Measurements from ENCODE around the gene CDC42EP4. TPM values are rescaled to one million over a fixed set of nuclear protein-coding genes. Genes with fewer than 3 reads are reported as not detected.

Gene CDC42EP4, protein sequence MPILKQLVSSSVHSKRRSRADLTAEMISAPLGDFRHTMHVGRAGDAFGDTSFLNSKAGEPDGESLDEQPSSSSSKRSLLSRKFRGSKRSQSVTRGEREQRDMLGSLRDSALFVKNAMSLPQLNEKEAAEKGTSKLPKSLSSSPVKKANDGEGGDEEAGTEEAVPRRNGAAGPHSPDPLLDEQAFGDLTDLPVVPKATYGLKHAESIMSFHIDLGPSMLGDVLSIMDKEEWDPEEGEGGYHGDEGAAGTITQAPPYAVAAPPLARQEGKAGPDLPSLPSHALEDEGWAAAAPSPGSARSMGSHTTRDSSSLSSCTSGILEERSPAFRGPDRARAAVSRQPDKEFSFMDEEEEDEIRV
- total RNA-seq = 41.3 TPM
- long read RNA-seq, transcript CDC42EP4-205 (2 exons, 1,022 nt) = minor isoform, 9 of 99 reads
- long read RNA-seq, transcript CDC42EP4-201 (2 exons, 3,272 nt) = major isoform, 49 of 99 reads
- long read RNA-seq, partial matches to known transcripts = 36 of 99 reads
- long read RNA-seq, other reads (novel, unspliced or antisense) = 5 of 99 reads

DNA sequence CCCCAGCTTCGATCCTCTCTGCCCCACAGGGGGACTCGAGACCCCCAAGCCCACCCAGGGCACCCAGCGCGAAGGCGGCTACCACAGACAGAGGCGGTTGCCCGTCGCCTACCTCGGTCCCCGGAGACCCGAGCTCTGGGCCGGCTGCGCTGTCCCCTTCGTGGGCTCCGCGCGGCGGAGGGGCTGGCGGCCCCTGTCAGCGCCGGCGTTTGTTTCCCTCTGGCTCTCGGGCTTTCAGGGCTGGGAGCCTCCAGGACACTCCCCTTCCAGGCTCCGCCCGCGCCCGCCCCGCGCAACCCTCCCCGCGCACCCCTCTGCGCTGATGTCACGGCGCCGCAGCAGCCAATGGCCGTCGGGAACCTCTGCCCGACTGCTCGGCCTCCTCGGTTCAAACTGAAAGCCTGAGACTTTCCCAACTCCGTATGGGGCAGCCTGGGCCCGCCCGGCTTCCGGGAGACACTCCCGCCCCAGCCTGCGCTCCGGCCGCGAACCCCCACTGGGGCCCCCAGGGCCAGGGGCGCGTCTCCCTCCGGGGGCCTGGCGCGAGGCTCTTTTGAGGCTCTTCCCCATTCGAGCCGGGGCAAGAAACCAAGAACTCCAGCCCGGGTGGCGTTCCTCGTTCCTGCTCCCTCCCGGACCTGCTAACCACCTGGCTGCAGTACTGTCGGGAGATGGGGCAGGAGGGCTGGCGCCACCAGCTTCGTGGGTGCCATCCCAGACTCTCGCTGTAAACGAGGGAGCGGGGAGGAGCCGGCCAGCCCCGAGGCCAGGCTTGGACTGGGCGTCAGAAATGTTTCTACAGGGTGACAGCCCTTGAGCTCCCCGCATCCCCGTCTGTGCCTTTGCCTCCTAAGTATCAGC lies at the start of gene CDC42EP4:
Gene CDC42EP4, minus strand, starts transcription at position 221 of the 861 bp plus-strand sequence. CDS start 25,501 bp downstream, outside the sequence.
- DNase-seq (ENCODE audit: low spot score) = peak; percentile 99
- intact Hi-C loops (cut with DNase I) = loop anchor here (5.0 to 10.0 kb wide), 4 partner anchors 35 to 453 kb away; no protein-coding TSS in a partner anchor

DNA sequence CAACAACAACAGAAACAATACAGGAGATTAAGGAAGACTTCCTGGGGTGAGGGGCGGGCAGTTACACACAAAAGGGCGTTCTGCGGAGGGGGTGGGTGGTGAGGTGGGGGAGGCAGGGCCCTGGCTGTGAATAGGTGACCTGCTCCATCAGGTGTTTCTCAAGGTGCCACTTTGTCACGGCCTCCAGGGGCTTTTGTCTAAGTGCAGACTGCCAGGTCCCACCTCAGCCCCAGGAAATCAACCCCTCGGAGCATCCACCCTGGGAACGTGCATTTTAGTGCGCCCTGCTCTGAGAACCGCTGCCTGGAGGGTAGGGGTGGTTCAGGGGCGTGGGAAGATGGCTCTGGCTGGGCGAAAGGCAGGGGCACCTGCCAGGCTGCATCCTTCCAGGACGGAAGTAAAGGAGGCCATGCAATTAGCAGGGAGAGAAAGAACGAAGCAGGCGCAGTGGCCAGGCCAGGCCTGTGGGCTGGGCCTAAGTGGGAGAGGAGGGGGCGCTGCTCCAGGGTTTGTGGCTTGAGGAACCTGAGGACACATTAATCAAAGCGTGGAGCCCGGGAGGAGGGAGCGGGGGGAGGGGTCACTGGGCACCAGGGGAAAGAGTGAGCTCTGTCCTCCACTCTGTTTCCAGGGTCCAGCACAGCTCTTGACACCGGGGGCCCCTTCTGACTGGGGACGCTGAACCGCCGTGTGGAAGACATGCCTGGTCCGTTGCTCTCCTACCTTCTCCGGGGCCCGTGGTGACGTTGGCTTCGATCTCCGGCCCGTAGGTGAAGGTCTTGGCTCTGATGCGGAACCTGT lies 49.4 kb upstream of the CDC42EP4 start:
- intact Hi-C loops (cut with DNase I) = no loop called here
- DNase-seq (ENCODE audit: low spot score) = no peak

DNA sequence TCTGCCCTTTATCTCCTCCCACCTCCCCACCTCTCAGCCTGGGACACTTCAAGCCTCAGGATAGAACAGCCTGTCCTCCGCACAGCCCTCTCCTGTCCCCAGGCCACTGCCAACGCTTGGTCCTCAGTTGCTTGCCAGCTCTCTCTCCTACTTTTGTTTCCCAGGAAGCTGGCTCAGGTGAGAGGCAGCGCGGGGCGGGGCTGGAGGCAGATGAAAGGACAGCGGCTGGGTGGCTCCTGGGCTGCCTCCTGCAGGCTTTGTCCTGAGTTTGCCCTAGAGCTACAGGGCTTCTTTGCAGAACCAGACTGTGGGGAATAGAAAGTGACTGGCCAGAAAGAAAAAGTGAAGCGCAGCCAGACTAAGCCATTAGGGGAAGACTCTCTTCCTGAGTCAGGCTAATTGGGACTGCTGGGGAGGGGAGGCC lies 48.2 kb upstream of the CDC42EP4 start:
- DNase-seq (ENCODE audit: low spot score) = no peak
- intact Hi-C loops (cut with DNase I) = no loop called here

DNA sequence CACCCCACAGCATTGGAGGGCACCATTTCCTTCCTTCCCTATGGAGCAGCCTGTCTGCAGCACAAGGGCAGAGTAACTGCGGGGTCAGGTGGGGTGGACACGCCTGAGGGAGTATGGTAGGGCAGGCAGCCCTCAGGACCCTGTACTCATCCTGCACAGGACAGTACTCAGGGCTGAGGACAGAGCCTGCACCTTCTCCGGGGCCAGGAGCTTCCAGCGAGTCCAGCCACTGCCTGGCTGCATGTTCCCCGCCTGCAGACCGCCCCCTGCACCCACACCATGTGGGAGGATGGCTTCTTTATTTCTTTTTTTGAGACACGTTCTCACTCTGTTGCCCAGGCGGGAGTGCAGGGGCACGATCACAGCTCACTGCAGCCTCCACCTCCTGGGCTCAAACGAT lies 47.6 kb upstream of the CDC42EP4 start:
- no peak for DNase-seq (ENCODE audit: low spot score)
- intact Hi-C loops (cut with DNase I) = no loop called here

DNA sequence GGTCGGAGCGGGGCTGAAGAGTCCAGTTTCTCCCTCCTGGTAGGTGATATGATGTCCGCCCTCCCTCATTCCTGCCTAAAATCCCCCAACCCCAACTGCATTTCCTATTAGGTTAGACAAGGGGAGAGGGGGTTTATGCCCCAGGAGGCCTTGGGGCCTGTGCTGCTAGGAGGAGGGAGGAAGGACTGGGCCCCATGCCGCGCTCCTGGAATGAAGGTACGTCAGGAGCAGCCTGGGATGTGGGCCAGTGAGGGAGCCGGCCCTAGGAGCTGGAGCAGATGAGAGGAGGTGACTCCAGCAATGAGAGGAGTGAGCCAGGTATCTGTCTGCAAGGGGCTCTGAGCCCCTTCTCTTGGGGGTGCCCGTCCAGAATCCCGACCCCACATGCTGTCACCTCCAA lies 46.9 kb upstream of the CDC42EP4 start:
- no peak for DNase-seq (ENCODE audit: low spot score)
- intact Hi-C loops (cut with DNase I) = no loop called here

DNA sequence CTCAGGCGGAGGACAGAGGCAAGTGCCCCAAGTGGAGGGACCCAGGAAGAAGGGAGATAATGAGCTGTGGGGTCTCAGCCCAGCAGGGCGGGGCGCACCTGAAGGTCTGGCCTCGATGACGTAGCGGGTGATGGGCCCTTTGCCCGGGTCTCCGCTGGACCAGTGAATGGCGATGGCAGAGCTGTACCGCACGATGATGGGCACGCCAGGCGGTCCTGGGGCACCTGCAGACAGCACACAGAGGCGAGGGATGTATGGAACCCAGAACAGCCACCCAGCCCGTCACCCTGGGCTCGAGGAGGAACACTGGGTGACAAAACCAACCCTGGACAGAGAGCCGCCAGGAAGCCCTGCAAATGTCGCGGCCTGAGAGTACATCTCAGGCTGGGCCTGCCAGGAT lies 46.2 kb upstream of the CDC42EP4 start:
- intact Hi-C loops (cut with DNase I) = no loop called here
- no peak for DNase-seq (ENCODE audit: low spot score)

DNA sequence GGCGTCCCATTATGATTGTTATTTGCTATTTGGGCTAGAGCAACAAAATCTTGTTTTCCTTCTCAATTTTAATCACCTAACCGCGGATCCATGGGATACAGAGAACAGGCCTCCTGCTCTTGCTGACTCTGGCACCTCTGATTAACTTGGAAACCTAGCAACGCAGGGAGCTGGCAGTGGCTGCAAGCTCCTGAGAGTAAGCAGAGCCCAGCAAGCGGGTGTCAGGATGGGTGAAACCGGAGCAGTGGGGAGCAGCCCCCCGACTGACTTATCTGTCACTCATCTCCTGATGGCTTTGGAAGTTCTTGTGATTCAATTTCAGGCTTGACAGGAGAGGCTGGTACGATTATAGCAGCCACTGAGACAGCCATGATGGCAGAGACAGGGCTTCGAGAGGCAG lies 45.5 kb upstream of the CDC42EP4 start:
- no peak for DNase-seq (ENCODE audit: low spot score)
- intact Hi-C loops (cut with DNase I) = no loop called here

DNA sequence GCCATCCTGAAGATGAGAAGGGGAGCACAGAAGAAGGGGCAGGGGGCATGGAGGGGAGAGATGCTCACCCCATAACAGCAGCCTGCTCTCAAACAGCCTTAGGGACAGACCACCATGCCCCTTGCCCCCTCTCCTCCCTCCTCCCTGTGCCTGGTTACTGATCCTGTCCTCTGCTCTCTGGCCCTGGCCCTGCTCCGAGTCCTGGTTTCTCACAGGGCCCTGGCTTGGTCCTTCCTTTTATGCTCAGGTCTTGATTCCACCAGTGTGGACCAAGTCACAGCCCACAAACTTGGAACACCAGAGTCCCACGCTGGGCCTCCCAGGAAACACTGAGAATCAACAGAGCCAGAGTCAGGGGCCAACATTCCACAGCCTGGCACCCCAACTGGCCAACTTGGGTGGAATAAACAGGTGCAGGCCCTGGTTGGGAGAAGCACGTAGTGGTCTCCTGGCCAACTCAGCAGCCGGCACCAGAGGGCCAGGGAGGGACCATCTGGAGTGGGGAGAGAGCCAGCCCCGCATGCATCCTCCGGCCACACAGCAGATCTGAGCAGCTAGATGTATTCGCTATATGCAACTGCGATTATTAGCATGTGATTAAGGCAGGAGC lies 44.9 kb upstream of the CDC42EP4 start:
- intact Hi-C loops (cut with DNase I) = no loop called here
- no peak for DNase-seq (ENCODE audit: low spot score)

DNA sequence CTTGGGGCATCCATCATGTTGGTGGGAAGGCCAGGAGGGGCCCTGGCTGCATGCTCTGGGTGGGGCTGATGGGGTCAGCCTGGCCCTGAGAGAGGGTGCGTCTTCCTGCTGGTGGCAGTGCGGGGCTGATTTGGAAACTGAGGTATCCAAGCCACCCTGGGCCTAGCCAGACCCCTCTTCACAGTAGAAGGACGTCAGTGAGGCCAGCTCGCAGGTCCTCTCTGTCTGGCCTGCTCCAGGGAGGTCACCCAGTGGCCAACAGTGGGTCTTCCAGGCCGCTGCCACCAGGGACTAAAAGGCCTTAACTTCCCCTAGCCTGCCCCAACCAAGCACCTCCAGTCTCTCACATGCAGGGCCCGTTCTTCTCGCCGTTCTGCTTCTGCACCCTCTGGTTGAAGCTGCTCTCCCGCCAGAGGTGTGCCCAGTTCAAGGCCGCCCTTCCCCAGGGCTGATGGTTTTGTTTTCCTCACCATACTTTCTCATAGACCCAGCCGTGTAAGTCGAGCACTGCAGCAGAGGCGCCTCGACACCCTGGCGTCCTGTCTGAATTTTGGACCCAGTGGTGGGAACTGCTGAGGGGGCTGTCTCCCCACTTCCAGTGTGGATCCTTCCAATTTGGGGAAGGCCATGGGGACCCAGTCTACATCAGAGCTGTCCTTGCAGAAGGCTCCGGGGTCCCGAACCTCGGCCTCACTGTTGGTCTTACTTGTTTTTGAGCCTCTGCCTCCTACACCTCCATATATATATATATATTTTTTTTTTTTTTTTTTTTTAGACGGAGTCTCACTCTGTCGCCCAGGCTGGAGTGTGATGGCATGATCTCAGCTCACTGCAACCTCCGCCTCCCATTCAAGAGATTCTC lies 42.9 kb upstream of the CDC42EP4 start:
- intact Hi-C loops (cut with DNase I) = no loop called here

DNA sequence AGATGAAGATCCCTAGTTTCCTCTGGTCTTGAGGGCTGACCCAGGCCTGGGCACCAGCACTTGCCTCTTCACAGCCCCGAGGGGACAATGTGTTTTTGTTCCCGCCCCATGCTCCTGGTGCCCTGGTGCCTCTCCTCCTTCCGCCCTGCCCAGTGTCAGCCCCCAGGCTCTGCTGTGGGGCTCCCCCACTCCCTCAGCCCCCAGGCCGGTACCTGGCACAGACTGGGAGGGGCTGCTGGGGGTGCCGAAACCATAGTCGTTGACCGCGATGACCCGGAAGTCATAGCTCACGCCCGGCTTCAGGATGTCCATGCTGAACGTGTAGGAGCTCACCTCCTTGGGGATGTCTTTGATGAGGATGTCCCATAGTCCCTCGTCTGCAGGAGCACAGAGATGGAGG lies 40.5 kb upstream of the CDC42EP4 start:
- no peak for DNase-seq (ENCODE audit: low spot score)

More for the DNA sequence above, 42.9 kb upstream of the CDC42EP4 start:
- no peak for DNase-seq (ENCODE audit: low spot score)

DNA sequence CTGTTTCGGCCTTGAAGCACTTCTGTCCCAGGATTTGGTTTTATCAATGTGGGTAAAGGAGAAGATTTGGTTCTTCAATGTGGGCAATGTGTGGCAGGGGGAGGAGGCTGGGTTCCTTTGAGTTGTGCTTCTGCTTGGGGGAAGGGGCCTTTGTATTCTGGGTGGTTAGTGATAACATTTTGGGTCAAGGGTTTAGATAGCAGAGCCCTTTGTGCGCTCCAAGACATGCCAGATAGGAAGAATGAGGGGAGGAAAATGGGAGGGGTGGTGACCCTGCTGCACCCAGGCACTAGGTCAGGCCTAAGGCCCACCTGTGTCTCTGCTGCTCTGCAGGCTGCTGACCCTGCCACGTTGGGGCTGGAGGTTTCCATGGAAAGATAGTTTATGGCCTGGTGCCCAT lies 40.0 kb upstream of the CDC42EP4 start:
- no peak for DNase-seq (ENCODE audit: low spot score)
- intact Hi-C loops (cut with DNase I) = no loop called here

More for the DNA sequence above, 40.5 kb upstream of the CDC42EP4 start:
- intact Hi-C loops (cut with DNase I) = no loop called here

DNA sequence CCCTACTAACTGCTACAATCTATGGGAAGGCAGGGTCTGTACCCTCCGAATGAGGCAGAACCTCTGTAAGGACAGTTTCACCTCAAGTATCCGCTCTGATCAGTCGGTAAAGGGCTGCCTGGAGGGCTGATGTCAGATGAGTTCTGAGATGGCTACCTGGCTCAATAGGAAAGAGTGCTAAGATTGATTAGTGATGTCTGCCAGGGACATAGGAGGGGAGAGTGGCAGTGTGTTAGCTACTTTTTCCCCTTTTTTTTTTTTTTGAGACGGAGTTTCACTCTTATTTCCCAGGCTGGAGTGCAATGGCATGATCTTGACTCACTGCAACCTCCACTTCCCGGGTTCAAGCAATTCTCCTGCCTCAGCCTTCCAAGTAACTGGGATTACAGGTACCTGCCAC lies 39.1 kb upstream of the CDC42EP4 start:
- DNase-seq (ENCODE audit: low spot score) = no peak
- intact Hi-C loops (cut with DNase I) = no loop called here

DNA sequence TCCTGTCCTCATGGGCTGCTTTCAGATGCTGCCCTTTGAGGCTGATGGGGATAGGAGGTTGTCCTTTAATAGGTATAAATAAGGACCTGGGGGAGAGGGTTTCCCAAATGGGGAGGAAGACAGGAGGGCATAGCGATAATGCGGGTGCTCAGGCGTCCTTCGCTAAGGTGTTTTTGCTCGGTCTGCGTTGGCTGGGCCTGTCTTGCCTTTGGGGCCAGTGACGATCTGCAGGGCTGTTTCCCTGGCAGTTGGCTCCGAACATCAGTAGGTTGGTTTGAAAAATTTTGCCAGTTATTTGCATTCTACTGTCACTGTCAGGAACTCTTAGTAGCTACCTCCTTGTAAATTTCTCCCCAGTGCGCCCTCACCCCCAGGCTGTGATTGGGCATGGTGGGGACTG lies 37.8 kb upstream of the CDC42EP4 start:
- intact Hi-C loops (cut with DNase I) = no loop called here
- DNase-seq (ENCODE audit: low spot score) = no peak

DNA sequence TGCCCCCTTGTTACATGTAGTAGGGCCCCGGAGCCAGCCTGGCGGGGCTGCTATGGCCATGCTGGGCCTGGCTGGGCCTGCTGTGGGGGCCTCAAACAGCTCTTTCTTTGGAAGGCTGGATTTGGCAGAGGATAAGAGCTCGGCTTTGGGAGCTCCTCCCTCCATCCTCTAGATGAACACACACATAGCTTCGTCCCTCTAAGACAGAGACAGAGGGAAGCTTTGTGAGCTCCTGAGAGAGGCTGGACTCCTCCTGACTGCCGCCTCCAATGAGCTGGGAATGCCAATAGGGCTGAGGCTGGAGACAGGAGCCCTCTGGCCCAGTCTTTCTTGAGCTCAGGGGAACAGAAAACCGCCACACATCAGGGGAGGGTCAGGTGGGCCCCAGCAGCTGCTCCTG lies 37.3 kb upstream of the CDC42EP4 start:
- no peak for DNase-seq (ENCODE audit: low spot score)
- intact Hi-C loops (cut with DNase I) = no loop called here

DNA sequence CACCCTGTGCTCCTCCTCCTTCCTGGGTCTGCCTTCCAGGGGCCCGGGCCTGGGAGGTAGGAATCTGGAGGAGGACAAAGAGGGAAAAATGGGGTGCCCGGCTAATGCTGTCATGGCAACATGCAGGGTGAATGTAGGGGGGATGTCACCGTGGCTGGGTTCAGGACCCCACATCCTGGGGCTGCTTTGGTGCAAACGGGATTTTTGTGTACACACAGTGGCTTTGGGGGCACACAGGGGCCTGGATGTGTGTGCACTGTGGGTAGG lies 37.0 kb upstream of the CDC42EP4 start:
- intact Hi-C loops (cut with DNase I) = no loop called here
- no peak for DNase-seq (ENCODE audit: low spot score)

DNA sequence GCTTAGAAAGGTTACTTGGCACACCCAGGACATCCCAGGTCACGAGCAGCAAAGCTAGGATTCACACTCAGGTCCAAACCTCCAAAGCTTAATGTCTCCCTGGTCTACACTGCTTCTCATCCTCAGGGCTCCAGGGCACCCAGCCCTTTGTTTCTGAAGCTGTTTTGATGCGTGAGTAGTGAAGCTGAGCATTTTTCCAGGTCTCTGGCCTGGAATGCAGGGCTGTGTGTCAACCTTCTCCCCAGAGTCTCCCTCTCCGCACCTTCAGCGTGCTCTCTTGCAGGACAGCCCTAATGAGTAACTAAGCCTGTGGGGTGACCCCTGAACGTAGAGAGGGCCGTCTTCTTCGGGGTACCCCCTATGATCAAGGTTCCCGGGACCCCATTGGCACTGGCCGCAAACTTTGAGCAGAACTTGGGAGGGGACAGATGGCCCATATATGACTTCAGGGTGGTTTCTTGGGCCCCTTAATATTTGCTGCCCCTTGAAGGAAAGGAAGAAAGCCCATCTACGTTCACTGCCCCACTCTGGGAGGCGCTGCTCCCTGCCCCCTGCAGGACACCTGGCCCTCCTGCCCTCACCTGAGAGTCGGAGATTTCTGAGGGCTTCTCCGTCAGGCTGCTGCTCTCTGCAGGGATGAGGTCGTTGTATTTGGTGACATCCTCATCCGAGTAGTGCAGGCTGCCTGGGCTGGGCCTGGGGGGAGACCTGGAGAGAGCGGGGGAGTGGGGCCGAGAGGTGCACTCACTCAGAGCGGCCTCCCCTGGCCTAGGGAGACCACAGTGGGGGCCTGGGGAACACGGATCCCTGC lies 36.4 kb upstream of the CDC42EP4 start:
- intact Hi-C loops (cut with DNase I) = no loop called here

DNA sequence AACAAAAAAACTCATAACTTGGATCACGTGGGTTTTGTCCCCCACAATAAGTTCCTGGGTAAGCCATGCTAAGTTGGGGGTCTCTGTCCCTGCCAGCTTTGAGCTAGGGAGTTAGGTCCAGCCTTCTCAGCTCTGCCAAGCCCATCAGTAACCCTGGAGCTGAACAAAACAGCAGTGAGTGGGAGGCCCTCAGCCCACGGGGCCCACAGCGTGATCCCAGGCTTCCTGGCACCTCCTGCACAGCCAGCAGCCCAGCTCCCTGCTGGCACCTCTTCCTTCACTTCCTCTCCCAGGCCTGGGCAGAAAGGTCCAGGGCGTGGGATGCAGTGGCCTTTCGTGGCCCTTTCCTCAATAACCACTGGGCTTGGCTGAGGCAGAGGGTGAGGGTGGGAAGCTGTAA lies 35.5 kb upstream of the CDC42EP4 start:
- intact Hi-C loops (cut with DNase I) = no loop called here
- no peak for DNase-seq (ENCODE audit: low spot score)

More for the DNA sequence above, 36.4 kb upstream of the CDC42EP4 start:
- no peak for DNase-seq (ENCODE audit: low spot score)
